CD4-positive, alpha-beta T cell (primary cell): Measurements from ENCODE around the gene SRC. TPM values are rescaled to one million over a fixed set of nuclear protein-coding genes. Genes with fewer than 3 reads are reported as not detected.
A peak's percentile ranks its signal among the peaks of the same experiment; 100 is the strongest.

Source experiments
- ATAC-seq: fragments of 200-7000 bp; cut with Tn5 transposase; one replicate; pipeline ENCODE4 v1.10.0; 2022; ENCODE audit warnings: mild to moderate bottlenecking; ENCODE audit not compliant: poor library complexity
- CTCF ChIA-PET: fragments of 350-600 bp; sonication (Branson Sonifier 250); formaldehyde crosslinking; loops from one replicate; lab custom pipeline; 2021; ENCODE audit warnings: antibody characterized with exemption, inconsistent platforms; lab: Charles Lee
- POLR2A ChIA-PET: fragments of 350-600 bp; sonication (Branson Sonifier 250); formaldehyde crosslinking; loops from one replicate; lab custom pipeline; 2021; ENCODE audit warnings: antibody characterized with exemption, inconsistent platforms; lab: Charles Lee
- DNase-seq, 14 experiments: peaks; one replicate each; pipeline ENCODE4 v3.0.0-alpha.2; 2013 to 2020; ENCODE audit warnings: mixed read lengths in 2 of 14
- H3K27ac ChIP-seq, 2 donors: one replicate each; pipeline versions ENCODE4 v1.5.1 to v1.7.0; 2013; ENCODE audit warnings: low read length in 2 of 2, low read depth in 1 of 2, mild to moderate bottlenecking in 1 of 2
- H3K27me3 ChIP-seq, 2 experiments: 1 replicate in 1 of 2; 2 replicates in 1 of 2; pipeline versions ENCODE4 v1.6.1 to v1.7.0; 2013; ENCODE audit warnings: low read length in 2 of 2, control low read depth in 1 of 2, mild to moderate bottlenecking in 1 of 2, moderate library complexity in 1 of 2; ENCODE audit not compliant: insufficient read depth in 2 of 2, control insufficient read depth in 1 of 2
- H3K36me3 ChIP-seq: one replicate; pipeline ENCODE4 v1.6.1; 2013; ENCODE audit warnings: low read length, control low read depth; ENCODE audit not compliant: insufficient read depth
- H3K4me1 ChIP-seq: one replicate; pipeline ENCODE4 v1.6.1; 2013; ENCODE audit warnings: low read length, control low read depth; ENCODE audit not compliant: insufficient read depth
- H3K4me3 ChIP-seq: one replicate; pipeline ENCODE4 v1.5.1; 2013; ENCODE audit warnings: mild to moderate bottlenecking, low read length, moderate library complexity
- H3K9me3 ChIP-seq, 2 experiments: 1 replicate in 1 of 2; 2 replicates in 1 of 2; pipeline versions ENCODE4 v1.6.1 to v1.7.0; 2013; ENCODE audit warnings: low read length in 2 of 2, mild to moderate bottlenecking in 2 of 2, control low read depth in 1 of 2, moderate library complexity in 1 of 2; ENCODE audit not compliant: control insufficient read depth in 1 of 2, insufficient read depth in 1 of 2
- H3K27ac Mint-ChIP-seq: one replicate; pipeline ENCODE4 v1.8.0; 2020; ENCODE audit warnings: mixed read lengths
- H3K27me3 Mint-ChIP-seq: one replicate; pipeline ENCODE4 v1.8.0; 2021; ENCODE audit warnings: mixed read lengths
- H3K36me3 Mint-ChIP-seq: one replicate; pipeline ENCODE4 v1.8.0; 2021; ENCODE audit warnings: low read depth, mixed read lengths
- H3K4me1 Mint-ChIP-seq: one replicate; pipeline ENCODE4 v1.8.0; 2021; ENCODE audit warnings: low read depth, mixed read lengths
- H3K4me3 Mint-ChIP-seq: one replicate; pipeline ENCODE4 v1.8.0; 2020; ENCODE audit warnings: mild to moderate bottlenecking, mixed read lengths
- H3K9me3 Mint-ChIP-seq: one replicate; pipeline ENCODE4 v1.8.0; 2020; ENCODE audit warnings: mixed read lengths
- intact Hi-C, 2 experiments: fragments of 100-400 bp; cut with DNase I in 1 of 2; cut with micrococcal nuclease in 1 of 2; formaldehyde crosslinking; loops; one replicate each; pipeline versions ENCODE4 v1.15.1 to v1.9.0; 2023 to 2025; cut with DNase I, micrococcal nuclease
- total RNA-seq, 174 experiments: library from RNA in 2 of 174; stranded (reverse) in 2 of 174; gene quantifications; one replicate each; pipeline ENCODE4 v1.2.3 and lab custom pipeline; 2021 to 2026
- TF ChIP-seq, protein P1 (sequence below): fragments of 200-600 bp; IDR thresholded peaks from one replicate; pipeline ENCODE4 v1.8.0; 2022; ENCODE audit warnings: antibody characterized with exemption, mild to moderate bottlenecking

The SRC gene
- total RNA-seq, 2 experiments from 2014 or later = 2.5 to 3.1 TPM

DNA sequence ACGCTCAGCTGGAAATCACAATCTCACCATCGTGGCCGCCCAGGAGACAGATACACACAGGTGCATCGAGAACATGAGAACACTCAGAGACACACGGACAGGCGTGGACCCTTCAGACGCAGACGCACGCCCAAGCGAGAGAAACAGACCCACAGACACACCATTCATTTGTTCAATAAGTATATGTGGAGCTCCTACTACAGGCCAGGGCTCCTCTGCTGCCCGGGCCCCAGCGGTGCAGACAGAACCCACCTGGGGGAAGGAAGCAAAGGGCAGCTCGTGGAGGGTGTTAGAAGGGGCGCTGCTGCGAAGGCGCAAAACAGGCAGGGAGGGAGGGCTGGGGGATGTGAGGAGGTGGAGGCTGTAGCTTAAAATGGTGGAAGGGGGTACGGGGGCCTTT is 39.2 kb downstream of the SRC start:
- H3K36me3 Mint-ChIP-seq = no peaks in the 10 kb centered on the region
- intact Hi-C loops = loop anchor here (2.0 kb wide), 2 partner anchors 190 to 192 kb away; no protein-coding TSS in a partner anchor

DNA sequence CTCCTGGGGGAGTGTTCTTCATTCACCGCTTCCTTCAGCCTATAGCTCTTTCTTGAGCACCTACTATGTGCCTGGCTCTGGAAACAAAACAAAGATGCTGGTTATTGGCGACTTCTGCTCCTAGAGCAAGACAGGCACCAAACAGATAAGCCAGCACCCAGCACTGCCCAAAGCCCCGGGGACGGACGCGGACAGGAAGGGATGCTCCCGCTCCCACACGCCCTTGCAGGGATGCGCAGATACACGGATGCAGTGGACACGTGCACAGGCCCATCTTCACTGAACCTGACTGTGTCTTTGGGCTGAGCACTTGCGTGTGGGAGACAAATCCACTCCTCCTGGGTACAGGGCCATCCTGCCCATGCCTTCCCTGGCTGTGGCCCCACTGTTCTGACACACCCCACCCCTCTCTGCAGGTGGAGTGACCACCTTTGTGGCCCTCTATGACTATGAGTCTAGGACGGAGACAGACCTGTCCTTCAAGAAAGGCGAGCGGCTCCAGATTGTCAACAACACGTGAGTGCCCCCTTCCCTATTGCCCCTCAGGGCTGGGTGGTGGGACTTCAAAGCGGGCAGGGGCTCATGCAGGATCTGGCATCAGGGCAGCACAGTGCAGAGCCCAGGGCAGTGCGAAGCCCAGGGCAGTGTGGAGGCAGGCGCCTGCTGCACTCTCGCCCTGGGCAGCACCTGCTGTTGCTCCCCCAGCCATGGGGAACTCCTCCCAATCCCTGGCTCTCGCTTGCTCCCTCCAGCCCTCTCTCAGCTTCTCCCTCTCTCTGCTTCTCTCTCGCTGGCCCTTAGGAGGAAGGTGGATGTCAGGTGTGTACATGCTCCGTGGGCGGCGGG is 39.9 kb downstream of the SRC start:
- H3K9me3 ChIP-seq = peaks cover 0 to 4% of the 10 kb centered on the region in 2 experiments

More for the DNA sequence above, 39.2 kb downstream of the SRC start:
- ChIA-PET CTCF (interaction anchor here (1.2 to 1.7 kb wide), 3 partner anchors 116 to 190 kb away, joined by 4 to 14 read pairs (median 7); no protein-coding TSS in a partner anchor), POLR2A (no interaction called here)
- Mint-ChIP-seq H3K4me3 (peak overlapping the region; percentile 89), H3K4me1 (peaks cover 7% of the 10 kb centered on the region), H3K27ac (peak overlapping the region; percentile 39), H3K27me3 (no peaks in the 10 kb centered on the region), H3K9me3 (no peaks in the 10 kb centered on the region)
- Histone ChIP-seq H3K27me3 (no peaks in the 10 kb centered on the region), H3K4me1 (peaks cover 9% of the 10 kb centered on the region), H3K4me3 (peak overlapping the region; percentile 19), H3K27ac (no peak overlapping the region), H3K36me3 (no peaks in the 10 kb centered on the region), H3K9me3 (peaks cover 0 to 4% of the 10 kb centered on the region in 2 experiments)
- TF ChIP-seq, protein P1, sequence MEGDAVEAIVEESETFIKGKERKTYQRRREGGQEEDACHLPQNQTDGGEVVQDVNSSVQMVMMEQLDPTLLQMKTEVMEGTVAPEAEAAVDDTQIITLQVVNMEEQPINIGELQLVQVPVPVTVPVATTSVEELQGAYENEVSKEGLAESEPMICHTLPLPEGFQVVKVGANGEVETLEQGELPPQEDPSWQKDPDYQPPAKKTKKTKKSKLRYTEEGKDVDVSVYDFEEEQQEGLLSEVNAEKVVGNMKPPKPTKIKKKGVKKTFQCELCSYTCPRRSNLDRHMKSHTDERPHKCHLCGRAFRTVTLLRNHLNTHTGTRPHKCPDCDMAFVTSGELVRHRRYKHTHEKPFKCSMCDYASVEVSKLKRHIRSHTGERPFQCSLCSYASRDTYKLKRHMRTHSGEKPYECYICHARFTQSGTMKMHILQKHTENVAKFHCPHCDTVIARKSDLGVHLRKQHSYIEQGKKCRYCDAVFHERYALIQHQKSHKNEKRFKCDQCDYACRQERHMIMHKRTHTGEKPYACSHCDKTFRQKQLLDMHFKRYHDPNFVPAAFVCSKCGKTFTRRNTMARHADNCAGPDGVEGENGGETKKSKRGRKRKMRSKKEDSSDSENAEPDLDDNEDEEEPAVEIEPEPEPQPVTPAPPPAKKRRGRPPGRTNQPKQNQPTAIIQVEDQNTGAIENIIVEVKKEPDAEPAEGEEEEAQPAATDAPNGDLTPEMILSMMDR = no peak
- no peak for DNase-seq
- no peak for ATAC-seq

DNA sequence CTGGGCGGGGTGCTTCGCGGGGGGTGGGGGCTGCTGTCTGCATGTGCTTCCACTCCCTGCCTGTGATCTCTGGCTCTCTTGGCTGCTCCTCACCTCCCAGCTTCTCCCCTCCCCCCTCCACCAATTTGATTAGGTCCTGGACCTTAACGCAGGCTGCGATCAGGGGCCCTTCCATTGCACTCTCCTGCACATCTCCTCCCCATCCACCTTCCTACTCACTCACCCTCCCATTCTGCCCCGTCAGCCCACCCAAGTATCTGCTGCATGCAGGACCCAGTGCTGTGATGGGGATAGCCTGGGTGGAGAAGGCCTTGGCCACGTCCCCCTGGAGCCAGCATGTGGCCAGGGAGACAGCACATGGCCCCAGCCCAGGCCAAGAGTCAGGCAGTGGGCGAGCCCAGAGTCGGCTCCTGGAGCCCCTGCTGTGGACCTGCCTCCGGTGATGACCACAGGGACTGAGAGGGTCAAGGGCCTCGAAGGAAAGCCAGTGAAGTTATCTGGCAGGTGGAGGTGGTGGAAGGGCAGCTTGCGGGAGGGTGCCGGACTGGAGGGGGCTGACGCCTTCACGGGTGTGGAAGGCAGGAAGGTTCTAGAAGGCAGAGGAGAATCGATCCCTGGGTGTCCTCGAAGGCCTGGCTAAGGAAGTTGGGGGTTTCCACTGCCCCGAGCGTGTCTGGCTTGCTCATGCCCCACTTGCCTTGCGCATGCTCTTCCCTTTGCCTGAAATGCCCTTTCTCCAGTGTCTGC is 40.7 kb downstream of the SRC start:
- intact Hi-C loops = no loop called here

More for the DNA sequence above, 39.9 kb downstream of the SRC start:
- ChIA-PET CTCF (interaction anchor here (1.2 to 1.7 kb wide), 2 partner anchors 116 to 190 kb away, joined by 4 to 14 read pairs; no protein-coding TSS in a partner anchor), POLR2A (no interaction called here)
- Histone ChIP-seq H3K36me3 (no peaks in the 10 kb centered on the region), H3K27ac (no peak overlapping the region), H3K27me3 (no peaks in the 10 kb centered on the region), H3K4me1 (peaks cover 9% of the 10 kb centered on the region), H3K4me3 (no peak overlapping the region)
- DNase-seq (peak in 1 of 14 experiments; percentile 16), ATAC-seq (no peak)
- intact Hi-C loops = loop anchor here (2.0 kb wide), 2 partner anchors 191 to 193 kb away; no protein-coding TSS in a partner anchor
- Mint-ChIP-seq H3K27ac (no peak overlapping the region), H3K27me3 (no peaks in the 10 kb centered on the region), H3K4me3 (no peak overlapping the region), H3K9me3 (no peaks in the 10 kb centered on the region), H3K4me1 (peaks cover 7% of the 10 kb centered on the region), H3K36me3 (no peaks in the 10 kb centered on the region)
- TF ChIP-seq, protein P1 = no peak

More for the DNA sequence above, 40.7 kb downstream of the SRC start:
- Histone ChIP-seq H3K9me3 (peaks cover 0 to 4% of the 10 kb centered on the region in 2 experiments), H3K4me3 (no peak overlapping the region), H3K36me3 (no peaks in the 10 kb centered on the region), H3K27me3 (no peaks in the 10 kb centered on the region), H3K27ac (no peak overlapping the region), H3K4me1 (peaks cover 9% of the 10 kb centered on the region)
- no peak for ATAC-seq
- DNase-seq = peak in 1 of 14 experiments; percentile 26
- ChIA-PET CTCF (no interaction called here), POLR2A (no interaction called here)
- Mint-ChIP-seq H3K4me3 (peak overlapping the region; percentile 30), H3K36me3 (no peaks in the 10 kb centered on the region), H3K4me1 (peaks cover 7% of the 10 kb centered on the region), H3K9me3 (no peaks in the 10 kb centered on the region), H3K27me3 (no peaks in the 10 kb centered on the region), H3K27ac (no peak overlapping the region)
- TF ChIP-seq, protein P1 = no peak
